GM21360 (cell line): ENCODE measurements around the gene KCNMB1.

Source experiments
- ATAC-seq: cut with Tn5 transposase; IDR thresholded peaks from one replicate; pipeline ENCODE4 v1.9.1; 2021; ENCODE audit warnings: mild to moderate bottlenecking, moderate library complexity; ENCODE audit not compliant: unreplicated experiment

The KCNMB1 gene

GRCh38 chr5:170345971-170346370 is 43.2 kb downstream of the KCNMB1 start:
- no peak for ATAC-seq

- no peak for ATAC-seq
These were observed 46.0 kb downstream of the KCNMB1 start for GRCh38 chr5:170343177-170343576.

- ATAC-seq = no peak
These were observed 46.9 kb downstream of the KCNMB1 start for GRCh38 chr5:170342153-170342725.

GRCh38 chr5:170341545-170341944 is 47.6 kb downstream of the KCNMB1 start:
- no peak for ATAC-seq

- no peak for ATAC-seq
These were observed 49.4 kb downstream of the KCNMB1 start for GRCh38 chr5:170339780-170340167.

GRCh38 chr5:170338933-170339779 is 50.0 kb downstream of the KCNMB1 start:
- ATAC-seq = peak; percentile 91

GRCh38 chr5:170338291-170338690 is 50.9 kb downstream of the KCNMB1 start:
- ATAC-seq = no peak

- ATAC-seq = no peak
These were observed 52.0 kb downstream of the KCNMB1 start for GRCh38 chr5:170337045-170337733.

- ATAC-seq = no peak
These were observed 53.1 kb downstream of the KCNMB1 start for GRCh38 chr5:170336065-170336464.

GRCh38 chr5:170334626-170335025 is 54.5 kb downstream of the KCNMB1 start:
- ATAC-seq = no peak

- peak; percentile 33 for ATAC-seq
These were observed 55.8 kb downstream of the KCNMB1 start for GRCh38 chr5:170333161-170333910.

GRCh38 chr5:170332058-170332457 is 57.1 kb downstream of the KCNMB1 start:
- no peak for ATAC-seq

GRCh38 chr5:170330568-170331054 is 58.6 kb downstream of the KCNMB1 start:
- ATAC-seq = no peak

- no peak for ATAC-seq
These were observed 59.6 kb downstream of the KCNMB1 start for GRCh38 chr5:170329524-170329923.

- no peak for ATAC-seq
These were observed 61.3 kb downstream of the KCNMB1 start for GRCh38 chr5:170327829-170328228.

- ATAC-seq = peak; percentile 34
These were observed 62.0 kb downstream of the KCNMB1 start for GRCh38 chr5:170327168-170327567.
